ENCODE data around the gene SNRPF.
"Not testable (repeated sequence)": the region's sequence is repeated elsewhere in the genome, so short reads cannot be mapped to it uniquely, and the experiment has no call there.

SNRPF gene

GRCh38 chr12:95858451-95859343 lies at the start of gene SNRPF:
TSS of gene SNRPF (plus strand) at chr12:95858952. CDS start at chr12:95859074, 122 bp downstream.
- peak; percentile 94 for DNase-seq

DNA sequence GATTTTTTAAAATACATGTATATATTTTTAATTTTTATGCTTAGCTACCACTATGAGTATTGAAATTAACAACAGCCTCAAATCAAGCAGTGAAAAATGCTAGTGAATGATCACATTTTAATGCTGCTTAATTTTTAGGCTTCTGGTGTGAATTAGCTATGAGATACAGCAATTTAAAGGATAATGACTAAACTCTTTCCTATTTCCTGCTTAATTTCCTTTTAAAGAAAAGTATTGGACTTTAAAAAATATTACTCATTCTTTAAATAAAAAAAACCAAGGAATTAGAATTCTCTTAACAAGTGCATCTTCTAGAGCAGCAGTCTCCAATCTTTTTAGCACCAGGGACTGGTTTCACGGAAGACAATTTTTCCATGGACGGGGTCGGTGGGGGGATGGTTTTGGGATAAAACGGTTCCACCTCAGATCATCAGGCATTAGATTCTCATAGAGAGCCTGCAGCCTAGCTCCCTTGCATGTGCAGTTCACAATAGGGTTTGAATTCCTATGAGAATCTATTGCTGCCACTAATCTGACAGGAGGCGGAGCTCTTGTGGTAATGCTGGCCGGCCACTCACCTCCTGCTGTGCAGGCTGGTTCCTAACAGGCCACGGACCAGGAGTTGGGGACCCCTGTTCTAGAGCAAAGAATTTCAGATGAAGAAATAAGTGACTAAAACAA lies 49.6 kb upstream of the SNRPF start:
- DNase-seq = no peak

DNA sequence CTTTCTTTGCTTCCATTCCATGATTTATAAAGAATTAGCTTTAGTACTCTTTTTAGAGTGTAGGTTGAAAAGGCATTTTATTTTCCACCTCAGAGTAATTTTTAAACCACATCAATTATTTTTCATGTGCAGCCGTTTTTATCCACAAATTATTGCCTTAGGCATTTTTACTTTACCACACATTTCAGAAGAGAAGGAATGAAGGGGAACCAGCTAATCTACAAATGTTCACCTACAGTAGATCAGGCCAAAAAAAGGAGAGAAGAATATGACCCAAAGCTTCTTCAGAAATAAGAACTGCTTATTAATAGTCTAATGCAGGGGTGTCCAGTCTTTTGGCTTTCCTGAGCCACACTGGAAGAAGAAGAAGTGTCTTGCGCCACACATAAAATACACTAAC lies 48.3 kb upstream of the SNRPF start:
- no peak for DNase-seq

- not testable (repeated sequence) for DNase-seq
These were observed 46.6 kb upstream of the SNRPF start for GRCh38 chr12:95812155-95812554.

DNA sequence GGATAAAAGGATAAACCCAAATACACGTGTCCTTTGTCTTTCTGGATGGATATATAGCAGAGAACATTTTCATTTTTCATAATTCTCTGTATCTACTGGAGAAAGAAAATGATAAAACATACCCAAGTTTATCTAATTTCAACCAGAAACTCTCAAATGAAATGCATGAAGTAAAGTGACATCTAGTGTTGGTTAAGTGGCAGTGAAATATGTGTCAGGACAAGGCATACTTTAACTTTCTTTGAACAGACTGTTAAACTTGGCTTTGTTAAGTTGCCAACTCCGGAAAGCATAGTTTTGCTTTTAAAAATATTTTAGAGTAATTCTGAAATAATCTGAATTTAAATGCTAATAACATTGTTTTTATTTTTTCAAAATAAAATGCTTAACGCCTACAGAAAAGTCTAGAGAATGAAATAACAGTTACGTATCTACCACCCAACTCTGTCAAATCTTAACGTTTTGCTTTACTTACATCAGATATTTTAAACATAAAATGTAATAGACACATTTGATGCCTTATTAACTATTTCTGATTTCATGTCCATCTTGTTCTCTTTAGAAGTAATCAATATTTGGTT lies 43.0 kb upstream of the SNRPF start:
- no peak for DNase-seq

GRCh38 chr12:95820096-95820703 lies 38.6 kb upstream of the SNRPF start:
- no peak for DNase-seq

GRCh38 chr12:95829395-95829794 lies 29.4 kb upstream of the SNRPF start:
- DNase-seq = no peak

GRCh38 chr12:95830335-95831089 lies 28.2 kb upstream of the SNRPF start:
- no peak for DNase-seq

- DNase-seq = no peak
These were observed 24.2 kb upstream of the SNRPF start for GRCh38 chr12:95834572-95834971.

GRCh38 chr12:95836185-95836609 lies 22.6 kb upstream of the SNRPF start:
- no peak for DNase-seq

DNA sequence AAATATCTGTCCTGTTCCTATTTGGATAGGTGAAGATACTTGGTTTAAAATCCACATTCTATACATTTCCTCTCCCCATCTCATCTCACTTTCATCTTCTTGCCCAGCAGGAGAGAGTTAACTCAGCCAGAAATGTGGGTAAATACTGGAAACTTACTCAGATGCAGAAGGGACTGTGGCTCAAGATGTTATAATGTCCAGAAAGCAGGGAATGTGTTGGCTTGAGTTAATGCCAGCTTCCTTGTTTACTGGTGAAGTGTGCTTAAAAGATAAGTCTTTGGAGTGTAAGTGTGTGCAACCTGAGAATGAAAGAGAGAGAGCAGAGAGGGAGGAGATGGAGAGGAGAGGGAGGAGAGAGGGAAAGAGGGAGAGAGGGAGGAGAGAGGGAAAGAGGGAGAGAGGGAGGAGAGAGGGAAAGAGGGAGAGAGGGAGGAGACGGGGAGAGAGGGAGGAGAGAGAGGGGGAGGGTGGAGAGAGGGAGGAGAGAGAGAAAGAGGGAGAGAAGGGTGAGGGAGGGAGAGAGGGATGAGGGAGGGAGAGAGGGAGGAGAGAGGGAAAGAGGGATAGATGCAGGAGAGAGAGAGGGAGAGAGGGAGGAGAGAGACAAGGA lies 22.0 kb upstream of the SNRPF start:
- DNase-seq = no peak

GRCh38 chr12:95837240-95838038 lies 21.3 kb upstream of the SNRPF start:
- no peak for DNase-seq

DNA sequence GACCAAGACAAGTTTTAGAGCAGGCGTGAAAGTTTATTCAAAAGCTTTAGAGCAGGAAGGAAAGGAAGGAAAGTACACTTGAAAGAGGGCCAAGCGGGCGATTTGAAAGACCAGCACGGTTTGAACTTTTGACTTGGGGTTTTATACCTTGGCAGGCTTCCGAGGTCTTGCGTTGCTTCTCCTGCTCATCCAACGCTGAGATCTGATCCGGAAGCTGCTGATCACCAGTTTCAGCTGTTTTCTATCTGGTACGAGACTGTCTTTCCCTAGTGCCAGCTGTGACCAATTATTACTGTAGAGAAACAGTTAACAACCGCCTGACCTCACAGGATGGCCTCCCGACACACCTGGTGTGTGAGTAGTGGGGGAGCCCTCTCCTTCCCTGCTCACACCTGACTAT lies 20.6 kb upstream of the SNRPF start:
- no peak for DNase-seq

DNA sequence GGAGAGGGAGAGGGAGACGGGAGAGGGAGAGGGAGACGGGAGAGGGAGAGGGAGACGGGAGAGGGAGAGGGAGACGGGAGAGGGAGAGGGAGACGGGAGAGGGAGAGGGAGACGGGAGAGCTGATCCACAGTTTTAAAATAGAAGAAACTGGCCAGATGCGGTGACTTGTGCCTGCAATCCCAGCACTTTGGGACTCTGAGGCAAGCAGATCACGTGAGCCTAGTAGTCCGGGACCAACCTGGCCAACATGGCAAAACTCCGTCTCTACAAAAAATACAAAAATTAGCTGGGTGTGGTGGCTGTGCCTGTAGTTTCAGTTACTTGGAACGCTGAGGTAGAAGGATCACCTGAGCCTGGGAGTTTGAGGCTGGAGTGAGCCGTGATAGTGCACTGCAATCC lies 16.3 kb upstream of the SNRPF start:
- not testable (repeated sequence) for DNase-seq

- no peak for DNase-seq
These were observed 10.0 kb upstream of the SNRPF start for GRCh38 chr12:95848575-95849388.

DNA sequence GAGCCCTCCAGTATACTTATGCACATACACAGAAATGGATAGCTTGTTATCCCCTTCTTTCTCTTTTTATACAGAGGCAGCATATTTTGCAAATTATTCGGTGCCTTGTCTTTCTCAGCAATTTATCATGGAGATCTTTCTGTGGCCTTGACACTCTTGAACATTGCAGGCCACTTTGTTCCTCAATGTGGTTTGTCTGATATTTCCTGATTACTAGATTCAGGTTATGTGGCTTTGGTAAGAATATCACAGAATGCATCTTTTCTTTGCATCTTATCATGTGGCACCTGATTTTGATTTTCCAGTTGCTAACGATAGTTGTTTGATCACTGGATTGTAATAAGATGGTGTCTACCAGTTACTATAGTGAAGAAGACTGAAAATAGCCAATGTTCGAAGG lies 7.1 kb upstream of the SNRPF start:
- no peak for DNase-seq

- no peak for DNase-seq
These were observed 6.6 kb upstream of the SNRPF start for GRCh38 chr12:95852133-95852532.

- no peak for DNase-seq
These were observed 1.6 kb upstream of the SNRPF start for GRCh38 chr12:95857156-95857555.

DNA sequence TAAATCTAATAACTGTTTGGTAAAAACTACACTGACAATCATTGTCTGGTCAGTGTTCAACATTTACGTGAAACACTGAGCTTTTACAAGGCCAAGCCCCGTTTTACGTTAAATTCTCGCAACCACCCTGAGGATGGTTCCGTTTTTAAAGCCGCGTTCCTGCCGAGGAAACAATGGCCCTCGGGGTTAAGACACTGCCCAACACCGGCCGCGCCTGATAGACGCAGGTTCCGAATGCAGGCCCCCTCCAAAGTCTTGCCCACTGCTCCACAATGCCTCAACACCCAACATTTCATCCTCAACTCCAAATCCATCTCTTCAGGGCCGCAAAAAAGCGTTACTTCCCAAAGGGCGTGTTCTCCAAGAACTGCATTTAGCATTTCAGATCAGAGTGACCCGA lies 953 bp upstream of the SNRPF start:
- DNase-seq = no peak

DNA sequence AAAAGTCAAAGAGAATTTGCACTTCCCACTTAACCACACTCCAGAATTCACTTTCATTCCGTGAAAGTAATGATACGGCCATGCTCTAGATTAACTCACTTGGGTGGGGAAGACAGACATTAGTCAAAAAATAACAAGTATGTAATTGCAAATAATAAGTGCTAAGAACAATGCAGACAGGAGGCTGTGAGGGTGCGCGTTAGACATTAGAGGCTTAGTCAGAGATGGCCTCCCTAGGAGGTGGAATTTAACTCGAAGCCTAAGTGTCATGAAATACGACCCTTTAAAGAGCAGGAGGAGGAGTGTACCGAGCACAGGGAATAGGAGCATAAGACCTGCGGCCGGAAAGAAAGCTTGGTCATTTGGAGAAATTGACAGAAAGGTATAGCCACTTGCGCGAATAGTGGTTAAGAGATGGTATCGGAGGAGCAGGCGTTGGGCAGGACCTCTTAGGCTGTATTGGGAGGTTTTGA lies 628 bp downstream of the SNRPF start:
- DNase-seq = no peak

All from activated CD8-positive, alpha-beta memory T cell treated with anti-CD3 and anti-CD28 coated beads, Interleukin-2, amount 50 U/mL, for 48 hours (primary cell).